ENCODE data around the gene KIRREL2. TPM values are rescaled to one million over a fixed set of nuclear protein-coding genes. Genes with fewer than 3 reads are reported as not detected.

Gene KIRREL2
- total RNA-seq, 1 donor from 2014 or later, result 3.5 TPM

DNA sequence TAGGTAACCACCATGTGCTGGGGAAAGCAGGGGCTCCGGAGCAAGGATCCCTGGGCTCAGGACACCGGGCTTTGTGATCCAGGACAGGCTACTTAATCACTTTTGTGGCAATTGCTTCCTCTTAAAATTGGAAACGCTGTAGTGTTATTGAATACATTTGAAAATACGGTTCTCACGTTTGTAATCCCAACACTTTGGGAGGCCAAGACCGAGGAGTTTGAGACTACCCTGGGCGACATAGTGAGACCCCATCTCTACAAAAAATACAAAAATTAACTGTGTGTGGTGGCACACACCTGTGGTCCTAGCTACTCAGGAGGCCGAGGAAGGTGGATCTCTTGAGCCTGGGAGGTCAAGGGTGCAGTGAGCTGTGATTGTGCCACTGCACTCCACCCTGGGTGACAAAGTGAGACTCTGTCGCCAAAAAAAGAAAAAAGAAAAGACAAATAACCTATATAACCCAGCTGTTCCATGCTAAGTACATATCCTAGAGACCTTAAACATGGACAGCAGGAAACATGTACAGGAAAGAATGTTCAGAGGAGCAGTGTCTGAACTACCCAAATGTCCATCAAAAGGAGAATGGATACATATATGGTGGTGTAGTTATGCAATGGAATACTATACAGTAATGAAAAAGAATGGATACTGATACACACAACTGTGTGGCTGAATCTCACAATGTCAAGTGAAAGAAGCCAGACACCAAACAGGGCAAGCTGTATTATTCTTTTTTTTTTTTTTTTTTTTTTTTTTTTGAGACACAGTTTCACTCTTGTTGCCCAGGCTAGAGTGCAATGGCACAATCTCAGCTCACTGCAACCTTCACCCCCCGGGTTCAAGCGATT is 43.4 kb upstream of the KIRREL2 start:
- Mint-ChIP-seq H3K27ac (no peak overlapping the region), H3K27me3 (peaks cover 15% of the 10 kb centered on the region), H3K4me1 (ENCODE audit: unreplicated experiment) (no peaks in the 10 kb centered on the region), H3K36me3 (no peaks in the 10 kb centered on the region), H3K9me3 (no peaks in the 10 kb centered on the region), H3K4me3 (no peak overlapping the region)
- TF ChIP-seq, protein P1, sequence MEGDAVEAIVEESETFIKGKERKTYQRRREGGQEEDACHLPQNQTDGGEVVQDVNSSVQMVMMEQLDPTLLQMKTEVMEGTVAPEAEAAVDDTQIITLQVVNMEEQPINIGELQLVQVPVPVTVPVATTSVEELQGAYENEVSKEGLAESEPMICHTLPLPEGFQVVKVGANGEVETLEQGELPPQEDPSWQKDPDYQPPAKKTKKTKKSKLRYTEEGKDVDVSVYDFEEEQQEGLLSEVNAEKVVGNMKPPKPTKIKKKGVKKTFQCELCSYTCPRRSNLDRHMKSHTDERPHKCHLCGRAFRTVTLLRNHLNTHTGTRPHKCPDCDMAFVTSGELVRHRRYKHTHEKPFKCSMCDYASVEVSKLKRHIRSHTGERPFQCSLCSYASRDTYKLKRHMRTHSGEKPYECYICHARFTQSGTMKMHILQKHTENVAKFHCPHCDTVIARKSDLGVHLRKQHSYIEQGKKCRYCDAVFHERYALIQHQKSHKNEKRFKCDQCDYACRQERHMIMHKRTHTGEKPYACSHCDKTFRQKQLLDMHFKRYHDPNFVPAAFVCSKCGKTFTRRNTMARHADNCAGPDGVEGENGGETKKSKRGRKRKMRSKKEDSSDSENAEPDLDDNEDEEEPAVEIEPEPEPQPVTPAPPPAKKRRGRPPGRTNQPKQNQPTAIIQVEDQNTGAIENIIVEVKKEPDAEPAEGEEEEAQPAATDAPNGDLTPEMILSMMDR (conservative IDR thresholded peaks at IDR 0.05), result no peak
- no peak for DNase-seq (ENCODE audit: extremely low spot score, unreplicated experiment)

DNA sequence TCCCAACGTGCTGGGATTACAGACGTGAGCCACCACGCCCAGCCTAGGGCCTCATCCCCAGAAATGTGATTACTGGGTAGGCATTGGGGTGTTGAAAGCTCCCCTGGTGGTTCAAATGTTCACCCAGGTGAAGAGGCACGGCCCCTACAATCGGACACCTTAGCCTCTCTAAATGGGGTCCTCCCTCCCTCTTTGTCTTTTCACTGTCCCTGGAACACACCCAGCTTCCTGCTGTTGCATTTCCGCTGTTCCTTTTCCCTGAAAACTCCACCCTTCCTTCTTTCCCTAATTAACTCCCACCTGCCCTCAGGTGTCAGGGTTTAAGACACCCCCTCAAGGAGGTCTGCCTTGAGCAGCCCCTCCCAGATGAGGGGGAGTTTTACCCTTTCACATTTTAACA is 40.4 kb upstream of the KIRREL2 start:
- DNase-seq (ENCODE audit: extremely low spot score, unreplicated experiment), result no peak
- peaks cover 12% of the 10 kb centered on the region for H3K27me3 Mint-ChIP-seq
- no peak overlapping the region for H3K27ac Mint-ChIP-seq
- no peaks in the 10 kb centered on the region for H3K36me3 Mint-ChIP-seq
- H3K4me3 Mint-ChIP-seq, result no peak overlapping the region
- TF ChIP-seq, protein P1 (conservative IDR thresholded peaks at IDR 0.05), result no peak
- H3K9me3 Mint-ChIP-seq, result no peaks in the 10 kb centered on the region
- no peaks in the 10 kb centered on the region for H3K4me1 Mint-ChIP-seq (ENCODE audit: unreplicated experiment)

DNA sequence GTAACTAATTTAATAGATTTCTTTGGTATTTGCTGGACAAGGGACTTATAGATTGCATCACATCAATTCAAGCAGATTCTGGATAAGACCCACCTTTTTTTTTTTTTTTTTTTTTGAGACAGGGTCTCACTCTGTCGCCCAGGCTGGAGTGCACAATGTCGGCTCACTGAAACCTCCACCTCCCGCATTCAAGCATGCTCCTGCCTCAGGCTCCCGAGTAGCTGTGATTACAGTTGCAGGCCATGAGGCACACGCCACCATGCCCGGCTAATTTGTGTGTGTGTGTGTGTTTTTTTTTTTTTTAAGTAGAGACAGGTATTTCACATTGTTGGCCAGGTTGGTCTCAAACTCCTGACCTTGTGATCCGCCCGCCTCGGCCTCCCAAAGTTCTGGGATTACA is 39.9 kb upstream of the KIRREL2 start:
- Mint-ChIP-seq H3K4me1 (ENCODE audit: unreplicated experiment) (no peaks in the 10 kb centered on the region), H3K27ac (no peak overlapping the region), H3K27me3 (peaks cover 9% of the 10 kb centered on the region)

DNA sequence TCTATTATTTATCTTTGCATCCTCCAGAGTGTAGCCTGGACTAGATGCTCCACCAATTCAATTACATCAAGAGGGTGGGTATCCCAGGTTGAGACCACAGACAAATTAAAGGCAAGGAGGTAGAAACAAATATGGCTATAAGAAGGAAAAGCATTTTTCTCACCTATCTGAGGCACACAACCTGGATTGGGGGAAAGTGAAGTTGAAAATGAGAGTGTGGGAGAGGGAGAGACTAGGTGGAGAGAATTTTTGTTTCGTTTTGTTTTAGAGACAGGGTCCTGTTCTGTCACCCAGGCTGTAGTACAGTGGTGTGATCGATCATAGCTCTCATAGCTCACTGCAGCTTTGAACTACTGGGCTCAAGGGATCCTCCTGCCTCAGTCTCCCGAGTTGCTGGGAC is 38.3 kb upstream of the KIRREL2 start:
- TF ChIP-seq, protein P1 (conservative IDR thresholded peaks at IDR 0.05), result no peak
- Mint-ChIP-seq H3K27me3 (peaks cover 16% of the 10 kb centered on the region), H3K27ac (no peak overlapping the region), H3K4me1 (ENCODE audit: unreplicated experiment) (no peaks in the 10 kb centered on the region), H3K36me3 (no peaks in the 10 kb centered on the region), H3K4me3 (no peak overlapping the region), H3K9me3 (no peaks in the 10 kb centered on the region)
- no peak for DNase-seq (ENCODE audit: extremely low spot score, unreplicated experiment)

More for the DNA sequence above, 39.9 kb upstream of the KIRREL2 start:
- no peaks in the 10 kb centered on the region for H3K9me3 Mint-ChIP-seq
- H3K36me3 Mint-ChIP-seq, result no peaks in the 10 kb centered on the region
- TF ChIP-seq, protein P1 (conservative IDR thresholded peaks at IDR 0.05), result no peak
- DNase-seq (ENCODE audit: extremely low spot score, unreplicated experiment), result no peak
- no peak overlapping the region for H3K4me3 Mint-ChIP-seq

DNA sequence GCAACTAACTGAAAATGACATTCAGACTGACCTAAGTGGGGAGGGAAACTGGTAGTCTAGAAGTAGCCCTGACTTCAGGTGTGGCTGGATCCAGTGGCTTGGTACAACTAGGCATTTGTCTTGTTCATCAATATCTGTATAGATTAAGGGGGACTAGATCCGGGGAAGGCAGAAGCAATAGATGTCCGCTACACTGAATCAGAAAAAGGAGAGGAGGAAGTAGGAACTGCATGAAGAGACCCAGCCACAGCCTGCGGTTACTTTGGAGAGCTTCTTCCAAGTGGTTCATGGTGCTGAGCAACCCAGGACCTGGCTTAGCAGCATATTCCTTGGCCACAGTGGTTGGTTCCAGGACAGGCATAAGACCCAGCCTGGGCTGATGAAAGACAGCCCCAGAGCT is 34.1 kb upstream of the KIRREL2 start:
- peaks cover 30% of the 10 kb centered on the region for H3K27me3 Mint-ChIP-seq
- no peaks in the 10 kb centered on the region for H3K9me3 Mint-ChIP-seq
- no peak overlapping the region for H3K4me3 Mint-ChIP-seq
- no peaks in the 10 kb centered on the region for H3K4me1 Mint-ChIP-seq (ENCODE audit: unreplicated experiment)
- H3K27ac Mint-ChIP-seq, result no peak overlapping the region
- TF ChIP-seq, protein P1 (conservative IDR thresholded peaks at IDR 0.05), result no peak
- H3K36me3 Mint-ChIP-seq, result no peaks in the 10 kb centered on the region
- DNase-seq (ENCODE audit: extremely low spot score, unreplicated experiment), result no peak

Data from type B pancreatic cell (in vitro differentiated cells).